Activated T-cell treated with anti-CD3 and anti-CD28 coated beads, Interleukin-2, amount 50 U/mL, for 48 hours (primary cell): ENCODE data around the gene SLC25A17.
"Not testable (repeated sequence)": the region's sequence is repeated elsewhere in the genome, so short reads cannot be mapped to it uniquely, and the experiment has no call there.

Source experiments
- DNase-seq, 2 experiments: peaks; one replicate each; pipeline ENCODE4 v3.0.0-alpha.2; 2020

SLC25A17 gene

GRCh38 chr22:40753114-40753513 is 66.0 kb downstream of the SLC25A17 start:
- DNase-seq: no peak

GRCh38 chr22:40751250-40751649 is 67.9 kb downstream of the SLC25A17 start:
- no peak for DNase-seq

GRCh38 chr22:40749829-40750228 is 69.3 kb downstream of the SLC25A17 start:
- no peak for DNase-seq

- no peak for DNase-seq
Measured at GRCh38 chr22:40748388-40749355, 70.5 kb downstream of the SLC25A17 start.

GRCh38 chr22:40747361-40747760 is 71.8 kb downstream of the SLC25A17 start:
- DNase-seq: no peak

- DNase-seq: no peak
Measured at GRCh38 chr22:40746428-40747220, 72.5 kb downstream of the SLC25A17 start.

GRCh38 chr22:40743768-40744167 is 75.4 kb downstream of the SLC25A17 start:
- DNase-seq: no peak

- no peak for DNase-seq
Measured at GRCh38 chr22:40741116-40741515, 78.0 kb downstream of the SLC25A17 start.

GRCh38 chr22:40739721-40740120 is 79.4 kb downstream of the SLC25A17 start:
- DNase-seq: no peak

GRCh38 chr22:40733919-40734318 is 85.2 kb downstream of the SLC25A17 start:
- DNase-seq: no peak

GRCh38 chr22:40732999-40733292 is 86.2 kb downstream of the SLC25A17 start:
- DNase-seq: no peak

GRCh38 chr22:40729284-40729683 is 89.9 kb downstream of the SLC25A17 start:
- no peak for DNase-seq

GRCh38 chr22:40728731-40729189 is 90.4 kb downstream of the SLC25A17 start:
- peak; percentile 69 to 72 for DNase-seq

- DNase-seq: no peak
Measured at GRCh38 chr22:40727964-40728615, 91.1 kb downstream of the SLC25A17 start.

GRCh38 chr22:40727070-40727963 is 91.8 kb downstream of the SLC25A17 start:
- peak in 1 of 2 experiments; percentile 42 for DNase-seq

- no peak for DNase-seq
Measured at GRCh38 chr22:40726514-40726913, 92.6 kb downstream of the SLC25A17 start.

GRCh38 chr22:40723396-40723933 is 95.7 kb downstream of the SLC25A17 start:
- no peak for DNase-seq

- DNase-seq: no peak
Measured at GRCh38 chr22:40721266-40721665, 97.9 kb downstream of the SLC25A17 start.

- no peak for DNase-seq
Measured at GRCh38 chr22:40720538-40721256, 98.4 kb downstream of the SLC25A17 start.

- DNase-seq: not testable (repeated sequence)
Measured at GRCh38 chr22:40720156-40720537, 99.0 kb downstream of the SLC25A17 start.
